HG03521 (cell line): ENCODE data around the gene PRR13.
A peak's percentile ranks its signal among the peaks of the same experiment; 100 is the strongest.

ENCODE experiments used
- ATAC-seq: cut with Tn5 transposase; IDR thresholded peaks from one replicate; pipeline ENCODE4 v1.9.1; 2021; ENCODE audit warnings: mild to moderate bottlenecking, moderate library complexity; ENCODE audit not compliant: unreplicated experiment

Gene PRR13

DNA sequence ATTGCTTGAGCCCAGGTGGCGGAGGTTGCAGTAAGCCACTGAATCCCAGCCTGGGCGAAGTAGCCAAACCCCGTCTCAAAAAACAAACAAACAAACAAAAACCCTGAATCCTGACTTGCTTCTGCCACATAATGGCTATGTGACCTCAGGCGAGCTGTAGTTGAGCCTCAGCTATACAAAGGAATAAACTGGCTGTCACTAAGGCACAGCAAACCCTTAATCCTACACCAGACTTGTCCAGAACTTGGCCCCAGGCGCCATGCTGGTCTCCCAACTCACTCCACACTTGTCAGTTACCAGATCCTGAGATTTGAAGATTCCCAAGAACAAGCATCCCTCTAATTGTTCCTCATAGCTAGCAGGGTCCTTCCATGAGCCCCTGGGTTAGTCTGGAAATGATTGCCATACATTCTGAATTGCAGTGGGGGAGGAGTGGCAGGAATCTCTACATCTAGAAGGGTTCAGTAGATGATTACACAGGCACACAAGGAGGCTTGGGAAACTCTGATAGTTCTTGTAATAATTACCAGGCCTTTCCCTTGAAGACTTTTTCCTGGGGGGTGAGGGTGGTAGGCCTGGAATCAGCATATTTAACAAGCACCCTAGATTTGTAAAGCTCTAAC is 47.8 kb downstream of the PRR13 start:
- ATAC-seq: no peak

DNA sequence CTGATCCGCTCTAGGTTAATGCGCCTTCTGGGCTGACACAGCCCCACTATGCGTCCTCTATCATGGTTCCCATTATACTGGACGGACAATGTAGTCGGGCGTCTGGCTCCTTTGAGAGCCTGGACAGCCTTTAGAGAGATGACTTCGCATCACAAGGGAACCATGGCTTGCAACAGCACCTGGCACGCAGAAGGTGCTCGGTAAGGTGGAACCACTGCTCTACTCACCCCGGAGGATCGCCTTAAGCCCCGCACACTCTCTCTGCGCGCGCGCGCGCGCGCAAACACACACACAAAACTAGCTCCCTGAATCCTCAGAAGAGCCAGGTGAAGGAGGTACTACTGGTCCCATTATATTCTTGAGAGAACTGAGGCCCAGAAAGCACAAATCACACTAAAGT is 50.7 kb downstream of the PRR13 start:
- no peak for ATAC-seq

DNA sequence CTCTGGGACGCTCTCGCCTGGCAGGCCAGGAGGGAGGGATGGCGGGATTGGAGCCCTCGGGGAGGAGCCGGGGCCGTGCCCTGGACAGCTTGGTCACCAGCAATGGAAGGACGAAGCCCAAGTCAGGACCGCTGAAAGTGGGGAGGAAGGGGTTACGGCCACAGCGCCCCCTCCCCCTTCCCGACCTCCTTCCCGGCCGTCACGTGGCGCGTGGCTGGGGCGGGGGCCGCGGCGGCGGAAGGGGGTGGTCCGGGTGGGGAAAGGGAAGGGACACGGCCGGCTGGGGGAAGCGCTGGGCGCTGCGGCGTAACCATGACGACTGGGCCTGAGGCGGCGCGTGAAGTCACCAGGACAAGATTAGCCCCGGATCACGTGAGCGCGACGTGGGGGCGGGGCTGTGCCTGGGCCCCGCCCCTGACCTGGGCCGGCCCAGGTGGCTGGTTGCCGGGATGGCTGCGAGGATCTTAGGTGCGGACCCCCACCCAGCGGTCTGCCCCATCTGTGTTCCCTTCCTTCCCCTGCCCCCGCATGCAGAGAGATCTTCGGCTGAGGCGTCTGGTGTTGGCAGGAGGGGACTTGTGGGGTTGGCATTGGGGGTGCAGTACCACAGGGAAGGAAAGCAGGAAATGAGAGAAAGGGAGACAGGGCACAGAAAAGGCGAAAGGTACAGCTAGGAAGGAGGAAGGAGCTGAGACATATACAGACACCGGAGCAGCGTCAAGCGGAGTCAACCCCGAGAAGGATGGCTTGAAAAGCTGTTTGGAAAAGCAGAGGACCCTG is 51.5 kb downstream of the PRR13 start:
- ATAC-seq: peak; percentile 90

DNA sequence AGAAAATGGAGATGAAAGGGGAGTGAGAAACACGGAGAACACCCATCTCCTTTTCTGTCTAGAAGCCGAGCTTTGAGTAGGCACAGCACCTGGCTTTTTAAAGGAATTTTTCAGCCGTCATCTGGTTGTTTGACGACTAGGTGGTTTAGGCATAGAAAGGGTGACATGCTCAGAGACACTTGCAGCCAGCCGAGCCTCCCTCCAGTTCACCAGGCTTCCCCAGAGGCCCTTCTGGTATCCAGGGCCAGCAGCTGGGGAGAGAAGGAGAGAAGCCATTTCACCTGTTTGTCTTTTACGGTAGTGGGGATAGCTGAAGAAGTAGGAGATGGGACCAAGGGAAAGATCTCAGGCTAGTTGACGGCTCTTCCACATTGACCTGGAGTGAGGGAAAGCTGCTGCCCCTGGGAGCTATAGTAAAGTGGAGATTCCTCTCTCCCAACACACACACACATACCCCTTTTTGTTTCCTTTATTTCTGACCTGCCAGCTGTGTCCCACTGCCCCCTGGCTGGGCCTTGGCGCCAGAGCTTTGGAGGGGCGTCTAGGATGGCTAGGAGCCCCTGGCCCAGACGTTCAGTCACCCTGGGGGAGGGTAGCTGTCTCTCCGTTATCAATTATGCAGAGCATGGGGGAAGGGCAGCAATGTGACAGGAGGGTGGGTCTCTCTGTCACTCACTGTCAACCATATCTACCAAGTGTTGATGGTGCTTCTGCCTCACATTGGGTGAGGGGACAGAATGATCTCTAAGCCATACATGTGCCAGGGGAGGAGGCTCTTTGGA is 52.3 kb downstream of the PRR13 start:
- ATAC-seq: no peak
